IMR-90 (cell line): ENCODE results near the gene REG3A. TPM values are rescaled to one million over a fixed set of nuclear protein-coding genes. Genes with fewer than 3 reads are reported as not detected.

Source experiments
- ATAC-seq: fragments of 200-7000 bp; cut with Tn5 transposase; 2 replicates; pipeline ENCODE4 v1.9.1; 2020; ENCODE audit warnings: low read depth, mild to moderate bottlenecking, moderate library complexity
- BruUV-seq: library from RNA; stranded (reverse); fragments of 400-500 nt; replicated peaks from 2 replicates; lab custom pipeline; 2021; lab: Mats Ljungman, UMichigan
- CTCF ChIA-PET: fragments of 300-600 bp; formaldehyde crosslinking; extraction: SDS; loops from one replicate; lab custom pipeline; 2021; ENCODE audit warnings: antibody characterized with exemption; lab: Yijun Ruan, JAX
- POLR2A ChIA-PET: fragments of 300-600 bp; sonication (Branson Sonifier 250); formaldehyde crosslinking; loops from one replicate; lab custom pipeline; 2022; ENCODE audit warnings: antibody characterized with exemption; ENCODE audit not compliant: unreplicated experiment; lab: Charles Lee
- DNase-seq: peaks from one replicate; pipeline ENCODE4 v3.0.0; 2013
- H2AFZ ChIP-seq: replicated peaks from 2 replicates; pipeline ENCODE3; 2013; ENCODE audit warnings: low read length, mild to moderate bottlenecking; ENCODE audit not compliant: poor library complexity
- H2AK5ac ChIP-seq: 2 replicates; pipeline ENCODE4 v1.6.1; 2013; ENCODE audit warnings: low read depth, low read length, inconsistent platforms
- H2AK9ac ChIP-seq: replicated peaks from 2 replicates; pipeline ENCODE3; 2013; ENCODE audit warnings: mild to moderate bottlenecking, low read depth, low read length, moderate library complexity; ENCODE audit not compliant: poor library complexity
- H2BK120ac ChIP-seq: 2 replicates; pipeline ENCODE4 v1.6.1; 2013; ENCODE audit warnings: low read depth, low read length, inconsistent platforms
- H2BK15ac ChIP-seq: 3 replicates; pipeline ENCODE4 v1.6.1; 2013; ENCODE audit warnings: low read depth, low read length, inconsistent platforms
- H2BK20ac ChIP-seq: 2 replicates; pipeline ENCODE4 v1.6.1; 2013; ENCODE audit warnings: low read depth, mild to moderate bottlenecking, inconsistent platforms, low read length, moderate library complexity
- H2BK5ac ChIP-seq: 2 replicates; pipeline ENCODE4 v1.6.1; 2013; ENCODE audit warnings: mild to moderate bottlenecking, low read depth, low read length, inconsistent platforms; ENCODE audit not compliant: poor library complexity, severe bottlenecking
- H3K14ac ChIP-seq: replicated peaks from 2 replicates; pipeline ENCODE4 v1.6.1; 2013; ENCODE audit warnings: low read depth, low read length, inconsistent platforms
- H3K18ac ChIP-seq: 2 replicates; pipeline ENCODE4 v1.6.1; 2013; ENCODE audit warnings: low read depth, low read length, control low read depth
- H3K23ac ChIP-seq: 2 replicates; pipeline ENCODE4 v1.6.1; 2013; ENCODE audit warnings: low read depth, low read length, inconsistent platforms
- H3K27ac ChIP-seq: 2 replicates; pipeline ENCODE4 v1.5.1; 2013; ENCODE audit warnings: mild to moderate bottlenecking, control low read depth, low read length; ENCODE audit not compliant: insufficient read depth
- H3K27me3 ChIP-seq: 2 replicates; pipeline ENCODE4 v1.6.1; 2013; ENCODE audit warnings: low read length; ENCODE audit not compliant: control insufficient read depth, insufficient read depth
- H3K36me3 ChIP-seq: 2 replicates; pipeline ENCODE4 v1.6.1; 2013; ENCODE audit warnings: low read length, mixed read lengths; ENCODE audit not compliant: control insufficient read depth, insufficient read depth
- H3K4ac ChIP-seq: 2 replicates; pipeline ENCODE4 v1.6.1; 2013; ENCODE audit warnings: low read depth, low read length, inconsistent platforms
- H3K4me1 ChIP-seq: 2 replicates; pipeline ENCODE4 v1.6.1; 2013; ENCODE audit warnings: low read length, mixed read lengths; ENCODE audit not compliant: control insufficient read depth, insufficient read depth
- H3K4me2 ChIP-seq: 2 replicates; pipeline ENCODE4 v1.6.1; 2013; ENCODE audit warnings: low read depth, mild to moderate bottlenecking, control low read depth, low read length, moderate library complexity
- H3K4me3 ChIP-seq: 2 replicates; pipeline ENCODE4 v1.5.1; 2013; ENCODE audit warnings: low read depth, mild to moderate bottlenecking, control low read depth, low read length, moderate library complexity; ENCODE audit not compliant: insufficient read depth
- H3K56ac ChIP-seq: 2 replicates; pipeline ENCODE4 v1.6.1; 2013; ENCODE audit warnings: low read length, inconsistent platforms; ENCODE audit not compliant: insufficient read depth; ENCODE audit errors: extremely low read depth
- H3K79me1 ChIP-seq, 2 experiments: 2 replicates each; pipeline ENCODE4 v1.6.1; 2013; ENCODE audit warnings: low read length in 2 of 2, inconsistent platforms in 1 of 2, low read depth in 1 of 2
- H3K9ac ChIP-seq: 2 replicates; pipeline ENCODE4 v1.6.1; 2013; ENCODE audit warnings: low read depth, low read length, control low read depth
- H3K9me1 ChIP-seq: 2 replicates; pipeline ENCODE4 v1.6.1; 2013; ENCODE audit warnings: low read length, inconsistent platforms; ENCODE audit not compliant: insufficient read depth
- H3K9me3 ChIP-seq: 2 replicates; pipeline ENCODE4 v1.6.1; 2013; ENCODE audit warnings: low read length; ENCODE audit not compliant: control insufficient read depth, insufficient read depth
- H4K20me1 ChIP-seq: 2 replicates; pipeline ENCODE4 v1.6.1; 2013; ENCODE audit warnings: low read length, inconsistent platforms; ENCODE audit not compliant: insufficient read depth
- H4K5ac ChIP-seq: 2 replicates; pipeline ENCODE4 v1.6.1; 2013; ENCODE audit warnings: mild to moderate bottlenecking, low read depth, low read length, control low read depth
- H4K8ac ChIP-seq, 2 experiments: 2 replicates each; pipeline ENCODE4 v1.6.1; 2013; ENCODE audit warnings: low read depth in 2 of 2, low read length in 2 of 2, control low read depth in 1 of 2, inconsistent platforms in 1 of 2
- H4K91ac ChIP-seq: 2 replicates; pipeline ENCODE4 v1.6.1; 2013; ENCODE audit warnings: low read depth, low read length, inconsistent platforms; ENCODE audit not compliant: insufficient read depth
- CEBPB ChIP-seq: IDR thresholded peaks from 2 replicates; pipeline ENCODE4 v1.6.1; 2012; ENCODE audit warnings: low read depth, low read length, improper control_type of control experiment
- CHD1 ChIP-seq: IDR thresholded peaks from 2 replicates; pipeline ENCODE4 v1.6.1; 2012; ENCODE audit warnings: low read depth, low read length, improper control_type of control experiment
- ELK1 ChIP-seq: fragments of 150-350 bp; IDR thresholded peaks from 2 replicates; pipeline ENCODE4 v1.6.1; 2016; ENCODE audit warnings: low read depth, mild to moderate bottlenecking, low read length, moderate library complexity, borderline replicate concordance
- FOS ChIP-seq: fragments of 150-350 bp; IDR thresholded peaks from 2 replicates; pipeline ENCODE4 v1.6.1; 2016; ENCODE audit warnings: low read depth, low read length
- MAFK ChIP-seq: IDR thresholded peaks from 2 replicates; pipeline ENCODE4 v1.6.1; 2012; ENCODE audit warnings: low read depth, low read length, improper control_type of control experiment
- MXI1 ChIP-seq: IDR thresholded peaks from 2 replicates; pipeline ENCODE4 v1.6.1; 2012; ENCODE audit warnings: low read depth, mild to moderate bottlenecking, low read length, moderate library complexity, borderline replicate concordance
- NFE2L2 ChIP-seq: fragments of 150-350 bp; IDR thresholded peaks from 2 replicates; pipeline ENCODE4 v1.6.1; 2016; ENCODE audit warnings: low read depth, mild to moderate bottlenecking, low read length
- POLR2A ChIP-seq: IDR thresholded peaks from 2 replicates; pipeline ENCODE4 v1.6.1; 2012; ENCODE audit warnings: mild to moderate bottlenecking, low read depth, low read length
- RAD21 ChIP-seq: IDR thresholded peaks from 2 replicates; pipeline ENCODE4 v1.6.1; 2012; ENCODE audit warnings: low read length, improper control_type of control experiment
- RCOR1 ChIP-seq: IDR thresholded peaks from 2 replicates; pipeline ENCODE4 v1.6.1; 2012; ENCODE audit warnings: mild to moderate bottlenecking, low read length, improper control_type of control experiment; ENCODE audit not compliant: insufficient replicate concordance
- SMC3 ChIP-seq: fragments of 150-350 bp; IDR thresholded peaks from 2 replicates; pipeline ENCODE4 v1.6.1; 2016; ENCODE audit warnings: low read depth, mild to moderate bottlenecking, antibody characterized with exemption, low read length, moderate library complexity
- WGBS, 2 experiments: methylation state at CpG; one replicate each; pipeline versions ENCODE4 v1.1.5 to v1.1.7; 2013; ENCODE audit warnings: missing lambda C conversion rate in 2 of 2; ENCODE audit not compliant: insufficient read length in 1 of 2; ENCODE audit errors: extremely low coverage in 2 of 2; 5-methylcytosine and 5-hydroxymethylcytosine counted together
- dilution Hi-C: fragments of 300-500 bp; cut with HindIII; formaldehyde crosslinking; loops from one replicate; pipeline ENCODE4 v1.14.3; 2018; ENCODE audit warnings: low sequenced_read_pairs; ENCODE audit not compliant: unreplicated experiment
- in situ Hi-C: fragments of 300-500 bp; cut with MboI; formaldehyde crosslinking; loops from 3 replicates; pipeline ENCODE4 v1.14.3; 2019; ENCODE audit warnings: low sequenced_read_pairs, inconsistent platforms, mixed read lengths
- intact Hi-C: fragments of 100-400 bp; cut with micrococcal nuclease; formaldehyde crosslinking; loops from 2 replicates; pipeline ENCODE4 v1.10.0; 2022
- polyA plus RNA-seq, 3 experiments: library from polyadenylated mRNA; depleted of rRNA; stranded (reverse); fragments of >200 nt; gene quantifications; 2 replicates each; pipeline ENCODE4 v1.2.3, GENCODE V29; 2012; ENCODE audit warnings: low replicate concordance in 1 of 3
- total RNA-seq: library from RNA; depleted of rRNA; stranded (reverse); fragments of >200 nt; gene quantifications from 2 replicates; pipeline ENCODE4 v1.2.3, GENCODE V29; 2012

The REG3A gene
- total and polyA plus RNA-seq, 2 of the 4 experiments (the other 2 are of a cell fraction), result not detected

- Histone ChIP-seq H2BK20ac (no peak overlapping the region), H3K36me3 (no peaks in the 10 kb centered on the region), H3K4ac (no peak overlapping the region), H4K5ac (no peak overlapping the region), H2AFZ (no peak overlapping the region), H2AK9ac (no peak overlapping the region), H3K23ac (no peak overlapping the region), H2BK5ac (no peak overlapping the region), H2AK5ac (no peak overlapping the region), H3K14ac (no peak overlapping the region), H3K4me1 (no peaks in the 10 kb centered on the region), H3K27me3 (no peaks in the 10 kb centered on the region), H4K91ac (no peak overlapping the region), H4K20me1 (no peaks in the 10 kb centered on the region), H3K79me1 (no peaks in the 10 kb centered on the region), H2BK15ac (no peak overlapping the region), H3K56ac (no peak overlapping the region), H2BK120ac (no peak overlapping the region), H3K4me2 (no peak overlapping the region), H3K9ac (no peak overlapping the region), H3K18ac (no peak overlapping the region), H3K27ac (no peak overlapping the region), H3K9me3 (peaks cover 7% of the 10 kb centered on the region; the same call in 1 of the 2 replicates), H3K9me1 (no peaks in the 10 kb centered on the region), H3K4me3 (no peak overlapping the region), H4K8ac (no peak overlapping the region)
- TF ChIP-seq SMC3, result no peak
- no peak for TF ChIP-seq POLR2A
- no peak for TF ChIP-seq CHD1
- TF ChIP-seq RAD21, result no peak
- no peak for TF ChIP-seq FOS
- no peak for TF ChIP-seq MAFK
- no peak for TF ChIP-seq NFE2L2
- TF ChIP-seq MXI1, result no peak
- TF ChIP-seq ELK1, result no peak
- TF ChIP-seq RCOR1, result no peak
- no peak for TF ChIP-seq CEBPB
- dilution Hi-C loops (no loop called here), in situ Hi-C loops (no loop called here), intact Hi-C loops (no loop called here)
- DNase-seq (no peak), ATAC-seq (no peak)
- no CpG with 5 or more reads among the region's 1 CpG for WGBS, 2 experiments
- CTCF ChIA-PET, result no interaction called here
- POLR2A ChIA-PET, result no interaction called here
- no TSS peak for BruUV-seq
Observed at GRCh38 chr2:79200762-79201161, 41.2 kb upstream of the REG3A start.
